Kidney (tissue), 14 donors: ENCODE results near the gene PSMA6. TPM values are rescaled to one million over a fixed set of nuclear protein-coding genes. Genes with fewer than 3 reads are reported as not detected.

Experiments used
- DNase-seq, 5 donors: peaks; one replicate each; pipeline ENCODE4 v3.0.0-alpha.2; 2013 to 2020
- FAIRE-seq: peaks from 2 replicates; lab custom pipeline; 2012; peaks lifted over from hg19 to GRCh38; lab: Jason Lieb, UNC
- H3K27ac ChIP-seq, 2 donors: one replicate each; pipeline ENCODE4 v1.7.0; 2013; ENCODE audit warnings: low read depth in 2 of 2, low read length in 2 of 2, inconsistent platforms in 1 of 2
- H3K27me3 ChIP-seq: one replicate; pipeline ENCODE4 v1.7.1; 2013; ENCODE audit warnings: low read length, inconsistent platforms; ENCODE audit not compliant: control insufficient read depth, insufficient read depth
- H3K36me3 ChIP-seq, 3 donors: one replicate each; pipeline versions ENCODE4 v1.7.0 to v1.7.1; 2013; ENCODE audit warnings: low read length in 3 of 3, control low read depth in 1 of 3, inconsistent platforms in 1 of 3; ENCODE audit not compliant: insufficient read depth in 3 of 3, control insufficient read depth in 2 of 3
- H3K4me1 ChIP-seq, 3 donors: one replicate each; pipeline versions ENCODE4 v1.7.0 to v1.7.1; 2013; ENCODE audit warnings: low read length in 3 of 3, inconsistent platforms in 1 of 3, low read depth in 1 of 3; ENCODE audit not compliant: control insufficient read depth in 2 of 3, insufficient read depth in 2 of 3
- H3K4me3 ChIP-seq, 3 donors: one replicate each; pipeline versions ENCODE4 v1.7.0 to v1.8.1; 2013; ENCODE audit warnings: low read length in 3 of 3, control low read depth in 1 of 3, inconsistent platforms in 1 of 3
- H3K9ac ChIP-seq, 3 donors: one replicate each; pipeline versions ENCODE4 v1.7.0 to v1.7.1; 2013; ENCODE audit warnings: low read length in 3 of 3, control low read depth in 1 of 3, inconsistent platforms in 1 of 3
- H3K9me3 ChIP-seq, 3 donors: one replicate each; pipeline versions ENCODE4 v1.7.0 to v1.7.1; 2013; ENCODE audit warnings: low read length in 3 of 3, control low read depth in 1 of 3, inconsistent platforms in 1 of 3; ENCODE audit not compliant: control insufficient read depth in 2 of 3, insufficient read depth in 1 of 3
- CTCF ChIP-seq: IDR thresholded peaks from 3 replicates; pipeline ENCODE4 v1.5.1; 2012; ENCODE audit warnings: mild to moderate bottlenecking, moderate library complexity, borderline replicate concordance; ENCODE audit not compliant: insufficient read depth; ENCODE audit errors: extremely low read depth
- intact Hi-C: fragments of 100-400 bp; cut with DNase I; formaldehyde crosslinking; loops from one replicate; pipeline ENCODE4 v1.11.1; 2022
- polyA plus RNA-seq: library from polyadenylated mRNA; stranded (reverse); fragments of 350-450 nt; fragmentation: Illumina TruSeq; extraction: RNeasy Lipid Tissue Mini Kit (QIAGEN cat#74804); gene quantifications from one replicate; pipeline ENCODE4 v1.2.3, GENCODE V29; 2014; ENCODE audit warnings: low read depth, low replicate concordance; ENCODE audit not compliant: insufficient read depth
- total RNA-seq: library from RNA; stranded (reverse); fragmentation: NEBNext Ultra II Directional; extraction: Animal tissue kit (Norgen Biotek cat#: 25700); gene quantifications from one replicate; pipeline ENCODE4 v1.2.1, GENCODE V29; 2021
- donor health status: control.
- donor health status: control.
- donor health status: control.
- donor health status: control.
- donor health status: control.
- donor health status: DM: yes; HTN: yes; CAD: no.
- donor health status: Normal renal cell carcinoma (clear cell type).

Gene PSMA6
- total and polyA plus RNA-seq, 2 donors from 2014 or later: 127 to 174 TPM

GRCh38 chr14:35244542-35244941, 47.6 kb upstream of the PSMA6 start:
- Histone ChIP-seq H3K9me3 (no peaks in the 10 kb centered on the region), H3K27me3 (no peaks in the 10 kb centered on the region), H3K9ac (no peak overlapping the region), H3K4me1 (no peaks in the 10 kb centered on the region), H3K4me3 (no peak overlapping the region), H3K36me3 (no peaks in the 10 kb centered on the region), H3K27ac (no peak overlapping the region)
- no peak for TF ChIP-seq CTCF
- intact Hi-C loops: no loop called here
- no peak for DNase-seq
- no peak for FAIRE-seq

- no peak overlapping the region for H3K27ac ChIP-seq
- no peaks in the 10 kb centered on the region for H3K36me3 ChIP-seq
- H3K4me1 ChIP-seq: no peaks in the 10 kb centered on the region
- FAIRE-seq (no peak), DNase-seq (no peak)
- no peaks in the 10 kb centered on the region for H3K9me3 ChIP-seq
- no peaks in the 10 kb centered on the region for H3K27me3 ChIP-seq
- intact Hi-C loops: no loop called here
- H3K9ac ChIP-seq: no peak overlapping the region
- no peak overlapping the region for H3K4me3 ChIP-seq
- TF ChIP-seq CTCF: no peak
Observed at GRCh38 chr14:35245051-35245450, 47.1 kb upstream of the PSMA6 start.

GRCh38 chr14:35247777-35248475, 44.3 kb upstream of the PSMA6 start:
- H3K4me1 ChIP-seq: no peaks in the 10 kb centered on the region
- no peaks in the 10 kb centered on the region for H3K36me3 ChIP-seq
- no peaks in the 10 kb centered on the region for H3K27me3 ChIP-seq
- no peak overlapping the region for H3K27ac ChIP-seq
- TF ChIP-seq CTCF: no peak
- no peak overlapping the region for H3K9ac ChIP-seq
- FAIRE-seq (no peak), DNase-seq (peak in 1 of 5 donors; percentile 12)
- H3K4me3 ChIP-seq: no peak overlapping the region
- intact Hi-C loops: no loop called here
- no peaks in the 10 kb centered on the region for H3K9me3 ChIP-seq

GRCh38 chr14:35248476-35248788, 43.8 kb upstream of the PSMA6 start:
- Histone ChIP-seq H3K9ac (no peak overlapping the region), H3K36me3 (no peaks in the 10 kb centered on the region), H3K27me3 (no peaks in the 10 kb centered on the region), H3K27ac (no peak overlapping the region), H3K4me1 (no peaks in the 10 kb centered on the region), H3K9me3 (no peaks in the 10 kb centered on the region), H3K4me3 (no peak overlapping the region)
- DNase-seq: no peak
- TF ChIP-seq CTCF: no peak
- intact Hi-C loops: no loop called here
- no peak for FAIRE-seq
